ENCODE results near the gene FRMD5. TPM values are rescaled to one million over a fixed set of nuclear protein-coding genes. Genes with fewer than 3 reads are reported as not detected.

Gene FRMD5
- total RNA-seq, 1 experiment from 2014 or later: 3.9 TPM

- Histone ChIP-seq H3K23ac (ENCODE audit: insufficient read length, low read depth, low read length) (no peak overlapping the region), H3K4me2 (ENCODE audit: insufficient read depth, insufficient read length, low read length) (no peak overlapping the region), H4K8ac (replicated peaks; ENCODE audit: insufficient read length, low read depth, low read length) (no peak overlapping the region), H3K4ac (ENCODE audit: low read depth, low read length) (no peak overlapping the region), H2AFZ (ENCODE audit: low read length) (no peak overlapping the region), H2BK120ac (ENCODE audit: low read depth, low read length, poor library complexity, severe bottlenecking) (no peak overlapping the region), H3K9me3 (ENCODE audit: control insufficient read depth, low read depth, low read length) (no peaks in the 10 kb centered on the region), H3K4me1 (ENCODE audit: insufficient read depth, low read length) (no peaks in the 10 kb centered on the region), H2BK12ac (ENCODE audit: insufficient read length, low read depth, low read length) (no peak overlapping the region), H4K5ac (ENCODE audit: insufficient read length, low read depth, low read length) (no peak overlapping the region), H3K27me3 (ENCODE audit: insufficient read depth, low read length) (no peaks in the 10 kb centered on the region), H3K79me1 (ENCODE audit: insufficient read depth, low read depth, low read length, poor library complexity, severe bottlenecking) (no peaks in the 10 kb centered on the region), H3K14ac (ENCODE audit: insufficient read depth, low read length) (no peak overlapping the region), H2BK20ac (ENCODE audit: low read depth, low read length, poor library complexity, severe bottlenecking) (no peak overlapping the region), H3K56ac (ENCODE audit: insufficient read length, low read depth, low read length) (no peak overlapping the region), H3K27ac (ENCODE audit: insufficient read length, low read depth, low read length) (no peak overlapping the region), H3K23me2 (ENCODE audit: insufficient read length, low read depth, low read length, poor library complexity, severe bottlenecking) (no peaks in the 10 kb centered on the region), H2AK5ac (ENCODE audit: insufficient read length, low read length) (no peak overlapping the region), H3T11ph (ENCODE audit: low read length) (no peak overlapping the region), H4K20me1 (ENCODE audit: control insufficient read depth, insufficient read depth, insufficient read length) (no peaks in the 10 kb centered on the region), H3K9ac (ENCODE audit: extremely low read depth, insufficient read length, low read length) (no peak overlapping the region), H4K91ac (ENCODE audit: insufficient read length, low read depth, low read length) (no peak overlapping the region), H2BK15ac (ENCODE audit: low read depth, low read length) (no peak overlapping the region), H3K79me2 (ENCODE audit: insufficient read depth, low read length) (no peaks in the 10 kb centered on the region), H2BK5ac (ENCODE audit: insufficient read length, low read length) (no peak overlapping the region), H3K18ac (ENCODE audit: insufficient read length, low read depth, low read length) (no peak overlapping the region)
- no peak overlapping the region for H3K4me3 Mint-ChIP-seq
- no CpG with 5 or more reads among the region's 2 CpGs for WGBS (ENCODE audit: extremely low coverage, insufficient read length, low lambda C conversion rate)
- TF ChIP-seq, protein P1, sequence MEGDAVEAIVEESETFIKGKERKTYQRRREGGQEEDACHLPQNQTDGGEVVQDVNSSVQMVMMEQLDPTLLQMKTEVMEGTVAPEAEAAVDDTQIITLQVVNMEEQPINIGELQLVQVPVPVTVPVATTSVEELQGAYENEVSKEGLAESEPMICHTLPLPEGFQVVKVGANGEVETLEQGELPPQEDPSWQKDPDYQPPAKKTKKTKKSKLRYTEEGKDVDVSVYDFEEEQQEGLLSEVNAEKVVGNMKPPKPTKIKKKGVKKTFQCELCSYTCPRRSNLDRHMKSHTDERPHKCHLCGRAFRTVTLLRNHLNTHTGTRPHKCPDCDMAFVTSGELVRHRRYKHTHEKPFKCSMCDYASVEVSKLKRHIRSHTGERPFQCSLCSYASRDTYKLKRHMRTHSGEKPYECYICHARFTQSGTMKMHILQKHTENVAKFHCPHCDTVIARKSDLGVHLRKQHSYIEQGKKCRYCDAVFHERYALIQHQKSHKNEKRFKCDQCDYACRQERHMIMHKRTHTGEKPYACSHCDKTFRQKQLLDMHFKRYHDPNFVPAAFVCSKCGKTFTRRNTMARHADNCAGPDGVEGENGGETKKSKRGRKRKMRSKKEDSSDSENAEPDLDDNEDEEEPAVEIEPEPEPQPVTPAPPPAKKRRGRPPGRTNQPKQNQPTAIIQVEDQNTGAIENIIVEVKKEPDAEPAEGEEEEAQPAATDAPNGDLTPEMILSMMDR (conservative IDR thresholded peaks at IDR 0.05): no peak
- no peaks in the 10 kb centered on the region for H3K27me3 Mint-ChIP-seq (ENCODE audit: low read depth)
- no peaks in the 10 kb centered on the region for H3K9me3 Mint-ChIP-seq
- no peak for DNase-seq
- H3K36me3 Mint-ChIP-seq (ENCODE audit: insufficient read depth in 1 of 3, low read depth in 3 of 3): peaks cover 5 to 35% (median 23%) of the 10 kb centered on the region in 3 experiments; a peak in 6 of 7 replicates
- no peak overlapping the region for H3K27ac Mint-ChIP-seq
- no peaks in the 10 kb centered on the region for H3K4me1 Mint-ChIP-seq
Observed at GRCh38 chr15:43871835-43872234, 323.2 kb downstream of the FRMD5 start.
